MM.1S (cell line): ENCODE results near the gene WDR43.

Source experiments
- EZH2 ChIP-seq: fragments of 300-600 bp; sonication (generic); optimal IDR thresholded peaks from 2 replicates; pipeline ENCODE3; 2017; ENCODE audit warnings: low read depth, mild to moderate bottlenecking, antibody characterized with exemption, low read length, mixed read lengths
- EZH2phosphoT487 ChIP-seq: fragments of 300-600 bp; sonication (generic); IDR thresholded peaks from 2 replicates; pipeline ENCODE4 v1.6.1; 2018; ENCODE audit warnings: antibody characterized with exemption, low read length
- TF ChIP-seq, protein P1 (sequence below): fragments of 300-600 bp; sonication (generic); IDR thresholded peaks from 2 replicates; pipeline ENCODE4 v1.5.1; 2016; ENCODE audit warnings: antibody characterized with exemption, low read length, mixed read lengths

DNA sequence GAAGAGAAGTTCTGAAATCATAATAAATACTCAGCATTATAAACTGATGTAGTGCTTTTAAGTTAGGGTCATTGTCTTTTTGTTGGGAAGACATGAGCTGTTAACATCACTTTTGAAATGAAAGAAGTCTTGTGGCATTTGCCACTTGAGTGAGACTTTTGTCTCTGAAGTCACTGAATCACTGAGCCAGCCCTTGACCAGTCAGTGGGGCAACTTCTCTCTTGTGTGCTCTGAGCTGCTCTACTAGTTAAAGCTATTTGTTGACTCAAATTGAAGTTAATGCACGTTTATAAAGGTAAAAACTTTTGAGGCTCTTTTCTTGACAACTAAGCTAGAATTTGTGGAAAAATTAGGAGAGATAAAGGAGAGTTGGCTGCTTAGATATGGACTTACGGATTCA is 6.7 kb downstream of the WDR43 start:
- TF ChIP-seq, protein P1, sequence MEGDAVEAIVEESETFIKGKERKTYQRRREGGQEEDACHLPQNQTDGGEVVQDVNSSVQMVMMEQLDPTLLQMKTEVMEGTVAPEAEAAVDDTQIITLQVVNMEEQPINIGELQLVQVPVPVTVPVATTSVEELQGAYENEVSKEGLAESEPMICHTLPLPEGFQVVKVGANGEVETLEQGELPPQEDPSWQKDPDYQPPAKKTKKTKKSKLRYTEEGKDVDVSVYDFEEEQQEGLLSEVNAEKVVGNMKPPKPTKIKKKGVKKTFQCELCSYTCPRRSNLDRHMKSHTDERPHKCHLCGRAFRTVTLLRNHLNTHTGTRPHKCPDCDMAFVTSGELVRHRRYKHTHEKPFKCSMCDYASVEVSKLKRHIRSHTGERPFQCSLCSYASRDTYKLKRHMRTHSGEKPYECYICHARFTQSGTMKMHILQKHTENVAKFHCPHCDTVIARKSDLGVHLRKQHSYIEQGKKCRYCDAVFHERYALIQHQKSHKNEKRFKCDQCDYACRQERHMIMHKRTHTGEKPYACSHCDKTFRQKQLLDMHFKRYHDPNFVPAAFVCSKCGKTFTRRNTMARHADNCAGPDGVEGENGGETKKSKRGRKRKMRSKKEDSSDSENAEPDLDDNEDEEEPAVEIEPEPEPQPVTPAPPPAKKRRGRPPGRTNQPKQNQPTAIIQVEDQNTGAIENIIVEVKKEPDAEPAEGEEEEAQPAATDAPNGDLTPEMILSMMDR: no peak
- TF ChIP-seq EZH2 (no peak), EZH2phosphoT487 (no peak)
